Mesendoderm (in vitro differentiated cells): ENCODE data around the gene TWIST2.

ENCODE experiments used
- DNase-seq: peaks from one replicate; pipeline ENCODE4 v3.0.0; 2013
- H2AK5ac ChIP-seq: 2 replicates; pipeline ENCODE4 v1.6.1; 2013; ENCODE audit warnings: low read length, inconsistent platforms
- H2BK120ac ChIP-seq: 2 replicates; pipeline ENCODE4 v1.6.1; 2013; ENCODE audit warnings: low read depth, mild to moderate bottlenecking, low read length, moderate library complexity, mixed read lengths
- H2BK15ac ChIP-seq: replicated peaks from 2 replicates; pipeline ENCODE4 v1.6.1; 2013; ENCODE audit warnings: low read depth, mild to moderate bottlenecking, moderate library complexity
- H2BK5ac ChIP-seq: 2 replicates; pipeline ENCODE4 v1.6.1; 2013; ENCODE audit warnings: low read length, inconsistent platforms
- H3K18ac ChIP-seq: 2 replicates; pipeline ENCODE4 v1.6.1; 2013; ENCODE audit warnings: mild to moderate bottlenecking, low read length, mixed read lengths
- H3K23ac ChIP-seq: one replicate; pipeline ENCODE4 v1.6.1; 2013; ENCODE audit warnings: low read length
- H3K27ac ChIP-seq: 2 replicates; pipeline ENCODE4 v1.5.1; 2013; ENCODE audit warnings: low read depth, mild to moderate bottlenecking, inconsistent platforms, low read length, moderate library complexity
- H3K27me3 ChIP-seq: 2 replicates; pipeline ENCODE4 v1.6.1; 2013; ENCODE audit warnings: low read length, control low read depth, mild to moderate bottlenecking, inconsistent platforms; ENCODE audit not compliant: insufficient read depth, poor library complexity
- H3K36me3 ChIP-seq: 2 replicates; pipeline ENCODE4 v1.6.1; 2013; ENCODE audit warnings: low read length, inconsistent platforms; ENCODE audit not compliant: control insufficient read depth, insufficient read depth
- H3K4ac ChIP-seq: one replicate; pipeline ENCODE4 v1.6.1; 2013; ENCODE audit warnings: low read depth, mild to moderate bottlenecking, low read length, moderate library complexity
- H3K4me1 ChIP-seq: 2 replicates; pipeline ENCODE4 v1.6.1; 2013; ENCODE audit warnings: low read depth, low read length, inconsistent platforms; ENCODE audit not compliant: control insufficient read depth
- H3K4me2 ChIP-seq: 2 replicates; pipeline ENCODE4 v1.6.1; 2013; ENCODE audit warnings: low read length
- H3K4me3 ChIP-seq: 2 replicates; pipeline ENCODE4 v1.5.1; 2013; ENCODE audit warnings: mild to moderate bottlenecking, low read length
- H3K56ac ChIP-seq: one replicate; pipeline ENCODE4 v1.6.1; 2013; ENCODE audit warnings: low read length
- H3K79me1 ChIP-seq: 2 replicates; pipeline ENCODE4 v1.6.1; 2013; ENCODE audit warnings: low read length, inconsistent platforms
- H3K79me2 ChIP-seq: 2 replicates; pipeline ENCODE4 v1.6.1; 2013; ENCODE audit warnings: mild to moderate bottlenecking, low read length; ENCODE audit not compliant: control insufficient read depth, insufficient read depth
- H3K9ac ChIP-seq: 2 replicates; pipeline ENCODE4 v1.6.1; 2013; ENCODE audit warnings: low read length, inconsistent platforms
- H4K5ac ChIP-seq: one replicate; pipeline ENCODE4 v1.6.1; 2013; ENCODE audit warnings: low read length
- H4K8ac ChIP-seq: one replicate; pipeline ENCODE4 v1.6.1; 2013; ENCODE audit warnings: low read depth, mild to moderate bottlenecking, control low read depth, low read length, moderate library complexity
- WGBS: extraction: QIAGEN DNeasy Blood & Tissue Kit; methylation state at CpG from one replicate; pipeline ENCODE4 v1.1.7; 2013; ENCODE audit warnings: low lambda C conversion rate, missing lambda C conversion rate; ENCODE audit not compliant: insufficient coverage; ENCODE audit errors: extremely low coverage; 5-methylcytosine and 5-hydroxymethylcytosine counted together

Gene TWIST2

GRCh38 chr2:238868067-238868524 lies 20.2 kb downstream of the TWIST2 start:
- Histone ChIP-seq H3K79me2 (no peaks in the 10 kb centered on the region), H2BK15ac (no peak overlapping the region), H3K4ac (no peak overlapping the region), H4K8ac (no peak overlapping the region), H3K56ac (no peak overlapping the region), H3K9ac (no peak overlapping the region), H2AK5ac (no peak overlapping the region), H3K27ac (no peak overlapping the region), H3K23ac (no peak overlapping the region), H3K4me3 (no peak overlapping the region), H3K36me3 (no peaks in the 10 kb centered on the region), H3K27me3 (no peaks in the 10 kb centered on the region), H2BK120ac (no peak overlapping the region), H3K4me1 (peaks cover 5% of the 10 kb centered on the region), H2BK5ac (no peak overlapping the region), H3K4me2 (no peak overlapping the region), H3K79me1 (no peaks in the 10 kb centered on the region), H3K18ac (no peak overlapping the region), H4K5ac (no peak overlapping the region)
- no CpG with 5 or more reads among the region's 10 CpGs for WGBS
- DNase-seq: no peak

DNA sequence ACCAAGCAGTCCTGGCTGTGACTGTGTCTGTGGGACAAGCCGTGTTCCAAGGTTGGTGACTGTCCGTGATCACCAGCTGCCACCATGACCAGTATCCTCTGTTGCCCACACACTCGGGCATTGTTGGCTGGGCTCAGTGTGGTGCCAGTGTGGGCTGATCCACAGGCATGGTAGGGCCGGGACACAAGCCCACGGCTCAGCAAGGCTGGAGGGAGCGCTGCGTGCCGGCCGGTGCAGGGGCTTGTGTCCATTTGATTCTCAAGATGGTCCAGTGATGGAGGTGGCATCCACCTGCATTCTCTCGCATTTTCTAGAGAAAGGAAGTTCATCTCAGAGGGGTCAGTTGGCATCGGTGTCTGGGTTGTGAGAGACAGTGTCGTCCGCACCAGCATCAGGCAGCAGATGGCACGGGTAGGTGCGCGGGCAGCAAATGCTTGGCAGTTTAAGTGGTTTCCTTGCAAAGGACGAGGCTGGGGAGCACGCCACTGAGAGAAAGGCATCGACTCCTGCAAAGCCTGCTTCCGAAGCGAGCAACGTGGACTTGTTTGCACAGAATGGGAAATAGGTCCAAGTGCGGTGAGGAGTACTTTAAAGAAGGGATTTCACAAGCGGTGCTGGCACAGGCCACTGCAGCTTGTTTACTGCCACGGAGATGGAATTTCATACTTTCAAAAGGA lies 20.9 kb downstream of the TWIST2 start:
- Histone ChIP-seq H2BK120ac (no peak overlapping the region), H3K4me2 (no peak overlapping the region), H3K79me2 (no peaks in the 10 kb centered on the region), H3K18ac (no peak overlapping the region), H3K23ac (no peak overlapping the region), H2BK5ac (no peak overlapping the region), H3K79me1 (no peaks in the 10 kb centered on the region), H3K4me3 (no peak overlapping the region), H3K56ac (no peak overlapping the region), H2AK5ac (no peak overlapping the region), H3K4me1 (peaks cover 3% of the 10 kb centered on the region), H3K4ac (no peak overlapping the region), H3K27me3 (no peaks in the 10 kb centered on the region), H3K9ac (no peak overlapping the region), H3K36me3 (no peaks in the 10 kb centered on the region), H4K5ac (no peak overlapping the region), H4K8ac (no peak overlapping the region), H2BK15ac (no peak overlapping the region), H3K27ac (no peak overlapping the region)
- no peak for DNase-seq
- WGBS: no CpG with 5 or more reads among the region's 25 CpGs

GRCh38 chr2:238869293-238870124 lies 21.6 kb downstream of the TWIST2 start:
- no peak overlapping the region for H3K27ac ChIP-seq
- no peak overlapping the region for H3K4me3 ChIP-seq

DNA sequence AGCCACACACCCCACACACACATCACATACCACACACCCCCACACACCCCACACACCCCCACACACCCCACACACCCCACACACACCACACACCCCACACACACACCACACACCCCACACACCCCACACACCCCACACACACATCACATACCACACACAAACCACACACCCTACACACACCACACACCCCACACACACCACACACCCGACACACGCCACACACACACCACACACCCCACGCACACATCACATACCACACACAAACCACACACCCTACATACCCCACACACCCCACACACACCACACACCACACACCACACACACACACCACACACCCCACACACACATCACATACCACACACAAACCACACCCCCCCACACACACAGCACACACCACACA lies 22.4 kb downstream of the TWIST2 start:
- no peaks in the 10 kb centered on the region for H3K4me1 ChIP-seq

More at GRCh38 chr2:238869293-238870124, 21.6 kb downstream of the TWIST2 start:
- H4K8ac ChIP-seq: no peak overlapping the region
- H3K4me1 ChIP-seq: no peaks in the 10 kb centered on the region
- H3K4me2 ChIP-seq: no peak overlapping the region
- H3K27me3 ChIP-seq: no peaks in the 10 kb centered on the region
- no peak overlapping the region for H3K56ac ChIP-seq
- H3K79me1 ChIP-seq: no peaks in the 10 kb centered on the region
- peak; percentile 49 for DNase-seq
- WGBS: no CpG with 5 or more reads among the region's 9 CpGs
- no peaks in the 10 kb centered on the region for H3K36me3 ChIP-seq
- H4K5ac ChIP-seq: no peak overlapping the region
- no peak overlapping the region for H2BK120ac ChIP-seq
- H3K23ac ChIP-seq: no peak overlapping the region
- H3K9ac ChIP-seq: no peak overlapping the region
- no peaks in the 10 kb centered on the region for H3K79me2 ChIP-seq
- no peak overlapping the region for H2BK15ac ChIP-seq
- H2BK5ac ChIP-seq: no peak overlapping the region
- H3K4ac ChIP-seq: no peak overlapping the region
- no peak overlapping the region for H3K18ac ChIP-seq
- H2AK5ac ChIP-seq: no peak overlapping the region

DNA sequence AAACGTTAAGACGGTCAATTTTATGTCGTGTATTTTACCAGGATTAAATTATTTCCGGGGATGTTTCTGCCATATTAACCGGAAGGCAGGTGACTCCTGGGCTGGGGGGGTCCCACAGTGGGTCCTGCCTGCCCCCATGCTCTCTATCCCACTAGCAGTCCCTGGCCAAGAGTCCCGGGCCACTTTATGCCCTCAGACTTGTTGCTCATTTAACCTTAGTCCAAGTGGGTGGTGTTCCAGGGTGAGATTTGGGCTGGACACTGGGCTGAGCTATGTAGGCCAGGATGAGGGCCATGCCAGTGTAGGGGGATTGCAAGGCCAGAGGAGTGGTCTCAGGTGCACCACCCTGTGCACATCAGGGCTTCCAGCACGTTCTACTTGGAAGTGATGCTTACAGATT lies 24.1 kb downstream of the TWIST2 start:
- no peak for DNase-seq
- no peak overlapping the region for H3K18ac ChIP-seq
- H3K79me1 ChIP-seq: no peaks in the 10 kb centered on the region
- H4K5ac ChIP-seq: no peak overlapping the region
- H3K4me3 ChIP-seq: no peak overlapping the region
- WGBS: no CpG with 5 or more reads among the region's 7 CpGs
- no peaks in the 10 kb centered on the region for H3K4me1 ChIP-seq
- no peaks in the 10 kb centered on the region for H3K79me2 ChIP-seq
- no peak overlapping the region for H3K23ac ChIP-seq
- no peaks in the 10 kb centered on the region for H3K36me3 ChIP-seq
- no peak overlapping the region for H3K27ac ChIP-seq
- H2BK15ac ChIP-seq: no peak overlapping the region
- H3K4me2 ChIP-seq: no peak overlapping the region
- H2BK120ac ChIP-seq: no peak overlapping the region
- no peaks in the 10 kb centered on the region for H3K27me3 ChIP-seq
- H3K4ac ChIP-seq: no peak overlapping the region
- H4K8ac ChIP-seq: no peak overlapping the region
- no peak overlapping the region for H3K9ac ChIP-seq
- H3K56ac ChIP-seq: no peak overlapping the region
- no peak overlapping the region for H2BK5ac ChIP-seq
- H2AK5ac ChIP-seq: no peak overlapping the region

More for the DNA sequence above, 22.4 kb downstream of the TWIST2 start:
- DNase-seq: no peak
- 100% methylated on average over 3 of the region's 3 CpGs for WGBS
- Histone ChIP-seq H3K36me3 (no peaks in the 10 kb centered on the region), H3K79me2 (no peaks in the 10 kb centered on the region), H3K4me3 (no peak overlapping the region), H3K18ac (no peak overlapping the region), H2AK5ac (no peak overlapping the region), H3K4ac (no peak overlapping the region), H3K79me1 (no peaks in the 10 kb centered on the region), H2BK15ac (no peak overlapping the region), H3K27me3 (no peaks in the 10 kb centered on the region), H3K23ac (no peak overlapping the region), H3K27ac (no peak overlapping the region), H2BK5ac (no peak overlapping the region), H4K8ac (no peak overlapping the region), H2BK120ac (no peak overlapping the region), H3K56ac (no peak overlapping the region), H3K9ac (no peak overlapping the region), H3K4me2 (no peak overlapping the region), H4K5ac (no peak overlapping the region)
